Measurements from ENCODE around the gene CSNK1G1. TPM values are rescaled to one million over a fixed set of nuclear protein-coding genes. Genes with fewer than 3 reads are reported as not detected.
A peak's percentile ranks its signal among the peaks of the same experiment; 100 is the strongest.

CSNK1G1 gene
- polyA plus RNA-seq, 1 of the 3 experiments (the other 2 are of a cell fraction), result 10.2 TPM

DNA sequence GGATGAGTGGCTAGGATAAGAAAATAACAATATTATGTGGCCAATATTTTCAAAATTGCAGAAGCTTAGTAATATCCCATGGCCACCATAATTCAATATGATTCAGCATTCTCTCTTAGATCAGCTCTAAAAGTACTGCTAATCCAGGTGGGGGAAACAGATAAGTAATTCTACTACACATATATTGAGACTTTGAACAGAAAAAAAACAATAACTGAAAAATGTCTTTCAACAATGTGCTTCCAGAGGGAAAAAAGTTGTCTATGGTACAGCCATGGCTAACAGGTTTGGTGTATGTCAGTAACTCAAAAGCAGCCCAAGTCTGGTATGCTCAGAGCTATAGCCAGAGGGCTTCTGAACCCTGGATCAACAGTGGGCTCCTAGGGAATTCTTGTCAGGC is 150.8 kb downstream of the CSNK1G1 start (continued):
- TF ChIP-seq, protein P1, sequence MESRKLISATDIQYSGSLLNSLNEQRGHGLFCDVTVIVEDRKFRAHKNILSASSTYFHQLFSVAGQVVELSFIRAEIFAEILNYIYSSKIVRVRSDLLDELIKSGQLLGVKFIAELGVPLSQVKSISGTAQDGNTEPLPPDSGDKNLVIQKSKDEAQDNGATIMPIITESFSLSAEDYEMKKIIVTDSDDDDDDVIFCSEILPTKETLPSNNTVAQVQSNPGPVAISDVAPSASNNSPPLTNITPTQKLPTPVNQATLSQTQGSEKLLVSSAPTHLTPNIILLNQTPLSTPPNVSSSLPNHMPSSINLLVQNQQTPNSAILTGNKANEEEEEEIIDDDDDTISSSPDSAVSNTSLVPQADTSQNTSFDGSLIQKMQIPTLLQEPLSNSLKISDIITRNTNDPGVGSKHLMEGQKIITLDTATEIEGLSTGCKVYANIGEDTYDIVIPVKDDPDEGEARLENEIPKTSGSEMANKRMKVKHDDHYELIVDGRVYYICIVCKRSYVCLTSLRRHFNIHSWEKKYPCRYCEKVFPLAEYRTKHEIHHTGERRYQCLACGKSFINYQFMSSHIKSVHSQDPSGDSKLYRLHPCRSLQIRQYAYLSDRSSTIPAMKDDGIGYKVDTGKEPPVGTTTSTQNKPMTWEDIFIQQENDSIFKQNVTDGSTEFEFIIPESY (IDR thresholded peaks at IDR 0.05; ENCODE audit: borderline replicate concordance, low read depth), result no peak
- TF ChIP-seq GABPA (IDR thresholded peaks at IDR 0.05; ENCODE audit: low read depth), result no peak
- TF ChIP-seq GATA2 (CRISPR knock-in tag; IDR thresholded peaks at IDR 0.05), result no peak
- TF ChIP-seq JUND (IDR thresholded peaks at IDR 0.05), result no peak
- TF ChIP-seq RFX5 (IDR thresholded peaks at IDR 0.05; ENCODE audit: low read length), result no peak
- no peak for TF ChIP-seq RAD21 (IDR thresholded peaks at IDR 0.05; ENCODE audit: low read length)

DNA sequence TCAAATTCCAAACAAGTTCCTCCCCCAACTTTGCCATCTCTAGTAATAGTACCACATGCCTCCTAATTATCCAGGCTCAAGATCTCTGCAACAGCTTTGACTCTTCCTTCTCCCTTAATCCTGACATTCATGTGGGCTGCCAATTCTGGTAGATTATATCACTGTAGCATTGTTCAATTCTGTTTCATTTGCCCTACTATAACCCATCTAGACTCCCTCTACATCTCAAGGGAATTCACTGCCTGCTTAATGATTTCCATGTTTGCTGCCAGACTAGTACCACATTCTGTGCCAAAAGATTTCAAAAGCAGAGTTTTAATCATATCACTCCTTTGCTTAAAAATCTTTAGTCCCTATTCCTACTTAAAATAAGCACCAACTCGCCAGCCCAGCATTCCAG is 158.5 kb downstream of the CSNK1G1 start:
- Histone ChIP-seq H3K36me3 (replicated peaks in 1 of 2; ENCODE audit: control insufficient read depth in 1 of 2, insufficient read depth in 2 of 2, low read length in 1 of 2) (peaks cover 24 to 41% of the 10 kb centered on the region in 2 experiments), H3K4me2 (no peak overlapping the region; the same call in 1 of the 2 replicates), H3F3A (replicated peaks; ENCODE audit: insufficient read depth) (peaks cover 15% of the 10 kb centered on the region), H3K79me2 (ENCODE audit: insufficient read depth) (no peaks in the 10 kb centered on the region), H3K4me1 (ENCODE audit: control insufficient read depth in 1 of 2, insufficient read depth in 2 of 2, low read depth in 1 of 2, low read length in 1 of 2) (peaks cover 0 to 8% of the 10 kb centered on the region in 2 experiments; a peak in 1 of 4 replicates), H3K9me3 (no peaks in the 10 kb centered on the region), H3K9ac (no peak overlapping the region), H3K9me2 (no peaks in the 10 kb centered on the region), H3K27me3 (ENCODE audit: insufficient read depth) (no peaks in the 10 kb centered on the region), H4K20me1 (ENCODE audit: insufficient read depth) (no peaks in the 10 kb centered on the region), H3K27ac (ENCODE audit: low read depth in 2 of 2, low read length in 1 of 2) (peak overlapping the region; percentile 54 to 62; a peak in 2 of 4 replicates), H3K4me3 (ENCODE audit: low read depth in 2 of 2, low read length in 1 of 2) (no peak overlapping the region; a peak in 1 of 4 replicates), H2AFZ (ENCODE audit: low read depth) (no peak overlapping the region)
- POLR2A ChIA-PET, result no interaction called here
- TF ChIP-seq RCOR1 (IDR thresholded peaks at IDR 0.05; ENCODE audit: low read length), result 0 out of 2 replicates have a peak, but pooled peaks have one; percentile 3
- TF ChIP-seq, protein P2, sequence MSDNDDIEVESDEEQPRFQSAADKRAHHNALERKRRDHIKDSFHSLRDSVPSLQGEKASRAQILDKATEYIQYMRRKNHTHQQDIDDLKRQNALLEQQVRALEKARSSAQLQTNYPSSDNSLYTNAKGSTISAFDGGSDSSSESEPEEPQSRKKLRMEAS (IDR thresholded peaks at IDR 0.05; ENCODE audit: low read depth), result no peak
- no peak for TF ChIP-seq SIN3A (IDR thresholded peaks at IDR 0.05; ENCODE audit: borderline replicate concordance, low read depth, low read length)
- TF ChIP-seq GATA2 (CRISPR knock-in tag; IDR thresholded peaks at IDR 0.05), result no peak; the same call in 1 of the 2 replicates
- no peak for TF ChIP-seq CHD2 (IDR thresholded peaks at IDR 0.05; ENCODE audit: low read length, partially characterized antibody)
- CTCF ChIA-PET, result interaction anchor here (1.5 to 1.7 kb wide), 2 partner anchors 34 to 483 kb away, joined by 4 read pairs; no protein-coding TSS in a partner anchor
- DNase-seq, result peak; percentile 36
- WGBS (ENCODE audit: low lambda C conversion rate), result 71% methylated on average over 1 of the region's 1 CpG

DNA sequence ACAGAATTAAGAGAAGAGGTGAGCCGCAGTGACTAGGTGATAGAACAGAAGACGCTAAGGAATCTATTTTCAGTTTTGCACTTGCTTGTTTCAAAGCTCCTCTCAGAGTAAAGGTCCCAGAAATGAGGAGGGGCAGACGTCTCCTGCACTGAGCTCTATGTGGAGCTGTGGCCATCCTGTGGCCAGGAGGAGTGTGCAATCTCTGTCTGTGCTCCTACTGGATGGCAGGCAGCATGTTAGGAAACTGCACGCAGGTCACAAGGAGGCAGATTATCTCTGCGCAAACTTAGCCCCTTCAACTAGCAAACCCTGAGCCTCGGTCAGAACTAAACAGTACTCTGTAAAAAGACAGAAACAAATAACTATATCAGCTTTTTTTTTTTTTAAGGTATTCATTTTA is 162.0 kb downstream of the CSNK1G1 start:
- H3K4me1 ChIP-seq (ENCODE audit: control insufficient read depth in 1 of 2, insufficient read depth in 2 of 2, low read depth in 1 of 2, low read length in 1 of 2), result peaks cover 0 to 8% of the 10 kb centered on the region in 2 experiments; a peak in 1 of 4 replicates
- no peaks in the 10 kb centered on the region for H3K9me2 ChIP-seq
- H3K79me2 ChIP-seq (ENCODE audit: insufficient read depth), result no peaks in the 10 kb centered on the region
- H3K9ac ChIP-seq, result no peak overlapping the region
- H3K36me3 ChIP-seq (replicated peaks in 1 of 2; ENCODE audit: control insufficient read depth in 1 of 2, insufficient read depth in 2 of 2, low read length in 1 of 2), result peaks cover 19 to 32% of the 10 kb centered on the region in 2 experiments
- no peaks in the 10 kb centered on the region for H3K9me3 ChIP-seq
- no peaks in the 10 kb centered on the region for H3K27me3 ChIP-seq (ENCODE audit: insufficient read depth)
- ChIA-PET POLR2A (no interaction called here), CTCF (interaction anchor here (3.5 kb wide), 1 partner anchor 16 kb away, joined by 13 read pairs; no protein-coding TSS in a partner anchor)
- DNase-seq, result no peak
- TF ChIP-seq SMC3 (IDR thresholded peaks at IDR 0.05; ENCODE audit: low read depth, low read length) (no peak), FOSL2 (IDR thresholded peaks at IDR 0.05; ENCODE audit: borderline replicate concordance, low read depth) (no peak), RAD21 (IDR thresholded peaks at IDR 0.05; ENCODE audit: low read length) (no peak), GABPA (IDR thresholded peaks at IDR 0.05; ENCODE audit: low read depth) (no peak), CHD2 (IDR thresholded peaks at IDR 0.05; ENCODE audit: low read length, partially characterized antibody) (no peak), YY1 (IDR thresholded peaks at IDR 0.05; ENCODE audit: low read depth) (no peak), GATA2 (CRISPR knock-in tag; IDR thresholded peaks at IDR 0.05) (no peak), ELF1 (IDR thresholded peaks at IDR 0.05) (no peak)
- TF ChIP-seq, protein P3, sequence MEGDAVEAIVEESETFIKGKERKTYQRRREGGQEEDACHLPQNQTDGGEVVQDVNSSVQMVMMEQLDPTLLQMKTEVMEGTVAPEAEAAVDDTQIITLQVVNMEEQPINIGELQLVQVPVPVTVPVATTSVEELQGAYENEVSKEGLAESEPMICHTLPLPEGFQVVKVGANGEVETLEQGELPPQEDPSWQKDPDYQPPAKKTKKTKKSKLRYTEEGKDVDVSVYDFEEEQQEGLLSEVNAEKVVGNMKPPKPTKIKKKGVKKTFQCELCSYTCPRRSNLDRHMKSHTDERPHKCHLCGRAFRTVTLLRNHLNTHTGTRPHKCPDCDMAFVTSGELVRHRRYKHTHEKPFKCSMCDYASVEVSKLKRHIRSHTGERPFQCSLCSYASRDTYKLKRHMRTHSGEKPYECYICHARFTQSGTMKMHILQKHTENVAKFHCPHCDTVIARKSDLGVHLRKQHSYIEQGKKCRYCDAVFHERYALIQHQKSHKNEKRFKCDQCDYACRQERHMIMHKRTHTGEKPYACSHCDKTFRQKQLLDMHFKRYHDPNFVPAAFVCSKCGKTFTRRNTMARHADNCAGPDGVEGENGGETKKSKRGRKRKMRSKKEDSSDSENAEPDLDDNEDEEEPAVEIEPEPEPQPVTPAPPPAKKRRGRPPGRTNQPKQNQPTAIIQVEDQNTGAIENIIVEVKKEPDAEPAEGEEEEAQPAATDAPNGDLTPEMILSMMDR (IDR thresholded peaks at IDR 0.05), result no peak
- H3K4me2 ChIP-seq, result no peak overlapping the region
- no peak overlapping the region for H2AFZ ChIP-seq (ENCODE audit: low read depth)
- 93% methylated on average over 6 of the region's 6 CpGs for WGBS (ENCODE audit: low lambda C conversion rate)
- no peak overlapping the region for H3K27ac ChIP-seq (ENCODE audit: low read depth in 2 of 2, low read length in 1 of 2)
- H4K20me1 ChIP-seq (ENCODE audit: insufficient read depth), result no peaks in the 10 kb centered on the region
- no peak overlapping the region for H3K4me3 ChIP-seq (ENCODE audit: low read depth in 2 of 2, low read length in 1 of 2)
- peaks cover 18% of the 10 kb centered on the region for H3F3A ChIP-seq (replicated peaks; ENCODE audit: insufficient read depth)

Data from SK-N-SH (cell line).